DND-41 (cell line): Measurements from ENCODE around the gene PRAMEF18.
"Not testable (repeated sequence)": the region's sequence is repeated elsewhere in the genome, so short reads cannot be mapped to it uniquely, and the experiment has no call there.

Experiments
- ATAC-seq: fragments of 200-7000 bp; cut with Tn5 transposase; 3 replicates; pipeline ENCODE4 v1.9.1; 2021; ENCODE audit warnings: low read depth; ENCODE audit not compliant: insufficient read depth
- DNase-seq: peaks from one replicate; pipeline ENCODE4 v3.0.0-alpha.2; 2020
- H2AFZ ChIP-seq: 2 replicates; pipeline ENCODE4 v1.6.0; 2012; ENCODE audit warnings: low read depth, low read length
- H3K27ac ChIP-seq: 2 replicates; pipeline ENCODE4 v1.5.1; 2012; ENCODE audit warnings: low read length, inconsistent platforms
- H3K27me3 ChIP-seq: fragments of 200-600 bp; sonication (generic); 2 replicates; pipeline ENCODE4 v1.6.0; 2012; ENCODE audit warnings: low read length, mild to moderate bottlenecking, inconsistent platforms; ENCODE audit not compliant: insufficient read depth, poor library complexity
- H3K36me3 ChIP-seq: 2 replicates; pipeline ENCODE4 v1.5.1; 2012; ENCODE audit warnings: low read length, inconsistent platforms; ENCODE audit not compliant: insufficient read depth
- H3K4me1 ChIP-seq: 2 replicates; pipeline ENCODE4 v1.5.1; 2012; ENCODE audit warnings: mild to moderate bottlenecking, low read length; ENCODE audit not compliant: insufficient read depth
- H3K4me2 ChIP-seq: 2 replicates; pipeline ENCODE4 v1.6.0; 2012; ENCODE audit warnings: mild to moderate bottlenecking, moderate library complexity, low read length, inconsistent platforms; ENCODE audit not compliant: insufficient read depth
- H3K4me3 ChIP-seq, 2 experiments: fragments of 200-600 bp in 1 of 2; shearing (Covaris generic) in 1 of 2; 2 replicates each; pipeline ENCODE4 v1.5.1; 2012 to 2016; ENCODE audit warnings: inconsistent platforms in 2 of 2, low read length in 2 of 2, mild to moderate bottlenecking in 2 of 2, low read depth in 1 of 2, moderate library complexity in 1 of 2
- H3K79me2 ChIP-seq: 2 replicates; pipeline ENCODE4 v1.6.0; 2012; ENCODE audit warnings: low read length, inconsistent platforms; ENCODE audit not compliant: insufficient read depth
- H3K9ac ChIP-seq: 2 replicates; pipeline ENCODE4 v1.6.0; 2012; ENCODE audit warnings: low read depth, mild to moderate bottlenecking, inconsistent platforms, low read length, moderate library complexity
- H3K9me3 ChIP-seq: 2 replicates; pipeline ENCODE4 v1.5.1; 2012; ENCODE audit warnings: low read length, moderate library complexity, mild to moderate bottlenecking, inconsistent platforms; ENCODE audit not compliant: insufficient read depth, severe bottlenecking
- H4K20me1 ChIP-seq: 2 replicates; pipeline ENCODE4 v1.6.0; 2012; ENCODE audit warnings: low read length; ENCODE audit not compliant: insufficient read depth
- CTCF ChIP-seq: IDR thresholded peaks from 2 replicates; pipeline ENCODE4 v1.5.1; 2012; ENCODE audit warnings: borderline replicate concordance, low read length, moderate library complexity, mild to moderate bottlenecking; ENCODE audit not compliant: poor library complexity, severe bottlenecking; ENCODE audit errors: extremely low read depth
- EZH2 ChIP-seq: IDR thresholded peaks from 3 replicates; pipeline ENCODE4 v1.6.1; 2012; ENCODE audit warnings: borderline replicate concordance, low read depth, mild to moderate bottlenecking, moderate library complexity, low read length, inconsistent platforms; ENCODE audit not compliant: severe bottlenecking

The PRAMEF18 gene

GRCh38 chr1:13228343-13228781 is 2.4 kb upstream of the PRAMEF18 start:
- no peak overlapping the region for H3K27ac ChIP-seq
- H3K9ac ChIP-seq = no peak overlapping the region
- H3K4me3 ChIP-seq = no peak overlapping the region
- H3K9me3 ChIP-seq = no peaks in the 10 kb centered on the region
- ATAC-seq (peak; percentile 55; the same call in 2 of the 3 replicates), DNase-seq (peak; percentile 49)
- H3K36me3 ChIP-seq = no peaks in the 10 kb centered on the region
- H3K79me2 ChIP-seq = no peaks in the 10 kb centered on the region
- H4K20me1 ChIP-seq = no peaks in the 10 kb centered on the region
- H3K27me3 ChIP-seq = peaks cover 5% of the 10 kb centered on the region
- H2AFZ ChIP-seq = no peak overlapping the region
- TF ChIP-seq EZH2 (no peak), CTCF (peak; percentile 75)
- H3K4me2 ChIP-seq = no peak overlapping the region
- no peaks in the 10 kb centered on the region for H3K4me1 ChIP-seq

GRCh38 chr1:13227271-13228055 is 1.5 kb upstream of the PRAMEF18 start:
- not testable (repeated sequence) for H3K4me1 ChIP-seq, H3K27ac ChIP-seq, H3K36me3 ChIP-seq, H3K9ac ChIP-seq, ATAC-seq, H3K4me3 ChIP-seq, H3K4me2 ChIP-seq, H3K9me3 ChIP-seq, H4K20me1 ChIP-seq, H3K27me3 ChIP-seq, DNase-seq, H3K79me2 ChIP-seq, H2AFZ ChIP-seq

- DNase-seq (no peak), ATAC-seq (no peak)
- Histone ChIP-seq H3K79me2 (no peaks in the 10 kb centered on the region), H3K36me3 (no peaks in the 10 kb centered on the region), H3K27ac (no peak overlapping the region), H4K20me1 (no peaks in the 10 kb centered on the region), H3K9ac (no peak overlapping the region), H3K27me3 (peaks cover 5% of the 10 kb centered on the region), H3K9me3 (no peaks in the 10 kb centered on the region), H3K4me2 (no peak overlapping the region), H2AFZ (no peak overlapping the region), H3K4me3 (no peak overlapping the region), H3K4me1 (no peaks in the 10 kb centered on the region)
- no peak for TF ChIP-seq EZH2
- TF ChIP-seq CTCF = no peak
Observed at GRCh38 chr1:13224480-13225060, 1.4 kb downstream of the PRAMEF18 start.

GRCh38 chr1:13222788-13223187 is 3.2 kb downstream of the PRAMEF18 start:
- H3K36me3 ChIP-seq, H3K27ac ChIP-seq, H3K4me1 ChIP-seq, H3K9me3 ChIP-seq, DNase-seq, H3K27me3 ChIP-seq, H2AFZ ChIP-seq, H3K79me2 ChIP-seq, H3K9ac ChIP-seq, H3K4me3 ChIP-seq, ATAC-seq, H3K4me2 ChIP-seq, H4K20me1 ChIP-seq: not testable (repeated sequence)

GRCh38 chr1:13219203-13219602 is 6.8 kb downstream of the PRAMEF18 start:
- H3K36me3 ChIP-seq, H3K27me3 ChIP-seq, H3K9me3 ChIP-seq, H3K4me3 ChIP-seq, H3K79me2 ChIP-seq, DNase-seq, ATAC-seq, H3K27ac ChIP-seq, H3K9ac ChIP-seq, H3K4me1 ChIP-seq, H2AFZ ChIP-seq, H3K4me2 ChIP-seq, H4K20me1 ChIP-seq: not testable (repeated sequence)

- H3K4me3 ChIP-seq, H4K20me1 ChIP-seq, H3K27me3 ChIP-seq, H3K9me3 ChIP-seq, ATAC-seq, H3K4me1 ChIP-seq, H3K9ac ChIP-seq, H2AFZ ChIP-seq, DNase-seq, H3K27ac ChIP-seq, H3K79me2 ChIP-seq, H3K36me3 ChIP-seq, H3K4me2 ChIP-seq: not testable (repeated sequence)
Observed at GRCh38 chr1:13216619-13217018, 9.3 kb downstream of the PRAMEF18 start.
